ENCODE measurements around the gene SERPINA1. TPM values are rescaled to one million over a fixed set of nuclear protein-coding genes. Genes with fewer than 3 reads are reported as not detected.

The SERPINA1 gene
- total and polyA plus RNA-seq, 2 of the 13 experiments (the other 11 are each of a cell fraction or from before 2014, with no cell fraction given): 3,266 to 11,015 TPM

GRCh38 chr14:94384342-94384741 lies 4.1 kb downstream of the SERPINA1 start (continued):
- TF ChIP-seq, protein P1, sequence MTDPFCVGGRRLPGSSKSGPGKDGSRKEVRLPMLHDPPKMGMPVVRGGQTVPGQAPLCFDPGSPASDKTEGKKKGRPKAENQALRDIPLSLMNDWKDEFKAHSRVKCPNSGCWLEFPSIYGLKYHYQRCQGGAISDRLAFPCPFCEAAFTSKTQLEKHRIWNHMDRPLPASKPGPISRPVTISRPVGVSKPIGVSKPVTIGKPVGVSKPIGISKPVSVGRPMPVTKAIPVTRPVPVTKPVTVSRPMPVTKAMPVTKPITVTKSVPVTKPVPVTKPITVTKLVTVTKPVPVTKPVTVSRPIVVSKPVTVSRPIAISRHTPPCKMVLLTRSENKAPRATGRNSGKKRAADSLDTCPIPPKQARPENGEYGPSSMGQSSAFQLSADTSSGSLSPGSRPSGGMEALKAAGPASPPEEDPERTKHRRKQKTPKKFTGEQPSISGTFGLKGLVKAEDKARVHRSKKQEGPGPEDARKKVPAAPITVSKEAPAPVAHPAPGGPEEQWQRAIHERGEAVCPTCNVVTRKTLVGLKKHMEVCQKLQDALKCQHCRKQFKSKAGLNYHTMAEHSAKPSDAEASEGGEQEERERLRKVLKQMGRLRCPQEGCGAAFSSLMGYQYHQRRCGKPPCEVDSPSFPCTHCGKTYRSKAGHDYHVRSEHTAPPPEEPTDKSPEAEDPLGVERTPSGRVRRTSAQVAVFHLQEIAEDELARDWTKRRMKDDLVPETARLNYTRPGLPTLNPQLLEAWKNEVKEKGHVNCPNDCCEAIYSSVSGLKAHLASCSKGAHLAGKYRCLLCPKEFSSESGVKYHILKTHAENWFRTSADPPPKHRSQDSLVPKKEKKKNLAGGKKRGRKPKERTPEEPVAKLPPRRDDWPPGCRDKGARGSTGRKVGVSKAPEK (CRISPR knock-in tag; IDR thresholded peaks at IDR 0.05; ENCODE audit: borderline replicate concordance): no peak
- TF ChIP-seq ZNF317 (CRISPR knock-in tag; IDR thresholded peaks at IDR 0.05) (no peak), GTF3A (CRISPR knock-in tag; conservative IDR thresholded peaks at IDR 0.05) (no peak), RARG (CRISPR knock-in tag; IDR thresholded peaks at IDR 0.05; ENCODE audit: low read depth) (no peak), ZNF34 (CRISPR knock-in tag; IDR thresholded peaks at IDR 0.05; ENCODE audit: borderline replicate concordance) (no peak), CENPT (CRISPR knock-in tag; IDR thresholded peaks at IDR 0.05; ENCODE audit: low read depth) (no peak), NCOR1 (IDR thresholded peaks at IDR 0.05; ENCODE audit: borderline replicate concordance, low read length) (no peak), ZNF790 (CRISPR knock-in tag; IDR thresholded peaks at IDR 0.05; ENCODE audit: borderline replicate concordance) (no peak), MXD1 (CRISPR knock-in tag; IDR thresholded peaks at IDR 0.05) (no peak), SRF (IDR thresholded peaks at IDR 0.05; ENCODE audit: low read depth, low read length) (no peak), HES4 (CRISPR knock-in tag; IDR thresholded peaks at IDR 0.05; ENCODE audit: borderline replicate concordance) (no peak), XRCC5 (optimal IDR thresholded peaks at IDR 0.05; ENCODE audit: low read length) (peak; percentile 15), ZNF776 (CRISPR knock-in tag; IDR thresholded peaks at IDR 0.05) (no peak), ZNF737 (CRISPR knock-in tag; IDR thresholded peaks at IDR 0.05; ENCODE audit: borderline replicate concordance) (no peak), RBM22 (optimal IDR thresholded peaks at IDR 0.05; ENCODE audit: low read length) (peak; percentile 43), ZNF768 (CRISPR knock-in tag; IDR thresholded peaks at IDR 0.05) (0 out of 2 replicates have a peak, but pooled peaks have one; percentile 43), HNRNPH1 (optimal IDR thresholded peaks at IDR 0.05; ENCODE audit: low read depth, low read length) (peak; percentile 68), HNRNPUL1 (IDR thresholded peaks at IDR 0.05; ENCODE audit: low read depth, low read length) (no peak), ZNF329 (CRISPR knock-in tag; IDR thresholded peaks at IDR 0.05; ENCODE audit: low read depth) (no peak), WIZ (CRISPR knock-in tag; IDR thresholded peaks at IDR 0.05) (no peak), POLR2A (IDR thresholded peaks at IDR 0.05; ENCODE audit: insufficient read depth in 1 of 2, low read depth in 2 of 2, low read length in 2 of 2) (peak; percentile 27 to 68; a peak in 3 of 4 replicates), ZNF207 (IDR thresholded peaks at IDR 0.05; ENCODE audit: borderline replicate concordance) (no peak), ZNF644 (CRISPR knock-in tag; IDR thresholded peaks at IDR 0.05; ENCODE audit: low read depth) (no peak), GABPA (IDR thresholded peaks at IDR 0.05; ENCODE audit: low read depth, low read length) (no peak), GABPA (CRISPR knock-in tag; IDR thresholded peaks at IDR 0.05; ENCODE audit: low read depth) (no peak)
- TF ChIP-seq, protein P2, sequence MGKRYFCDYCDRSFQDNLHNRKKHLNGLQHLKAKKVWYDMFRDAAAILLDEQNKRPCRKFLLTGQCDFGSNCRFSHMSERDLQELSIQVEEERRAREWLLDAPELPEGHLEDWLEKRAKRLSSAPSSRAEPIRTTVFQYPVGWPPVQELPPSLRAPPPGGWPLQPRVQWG (CRISPR knock-in tag; IDR thresholded peaks at IDR 0.05; ENCODE audit: borderline replicate concordance, low read depth): no peak
- TF ChIP-seq, protein P3, sequence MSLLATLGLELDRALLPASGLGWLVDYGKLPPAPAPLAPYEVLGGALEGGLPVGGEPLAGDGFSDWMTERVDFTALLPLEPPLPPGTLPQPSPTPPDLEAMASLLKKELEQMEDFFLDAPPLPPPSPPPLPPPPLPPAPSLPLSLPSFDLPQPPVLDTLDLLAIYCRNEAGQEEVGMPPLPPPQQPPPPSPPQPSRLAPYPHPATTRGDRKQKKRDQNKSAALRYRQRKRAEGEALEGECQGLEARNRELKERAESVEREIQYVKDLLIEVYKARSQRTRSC (CRISPR knock-in tag; IDR thresholded peaks at IDR 0.05; ENCODE audit: low read depth): no peak
- TF ChIP-seq, protein P4, sequence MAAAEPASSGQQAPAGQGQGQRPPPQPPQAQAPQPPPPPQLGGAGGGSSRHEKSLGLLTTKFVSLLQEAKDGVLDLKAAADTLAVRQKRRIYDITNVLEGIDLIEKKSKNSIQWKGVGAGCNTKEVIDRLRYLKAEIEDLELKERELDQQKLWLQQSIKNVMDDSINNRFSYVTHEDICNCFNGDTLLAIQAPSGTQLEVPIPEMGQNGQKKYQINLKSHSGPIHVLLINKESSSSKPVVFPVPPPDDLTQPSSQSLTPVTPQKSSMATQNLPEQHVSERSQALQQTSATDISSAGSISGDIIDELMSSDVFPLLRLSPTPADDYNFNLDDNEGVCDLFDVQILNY (CRISPR knock-in tag; conservative IDR thresholded peaks at IDR 0.05): no peak
